HL-60/S4 treated with retinoic acid at 250 ng/mL for 4 days and 3 days (cell line): ENCODE data around the gene CSMD2.

Experiments used
- in situ Hi-C: fragments of 300-500 bp; cut with MboI; formaldehyde crosslinking; loops from 2 replicates; pipeline ENCODE4 v1.7.0; 2022; ENCODE audit warnings: low sequenced_read_pairs

Gene CSMD2

GRCh38 chr1:33825506-33825905 lies 339.5 kb downstream of the CSMD2 start:
- in situ Hi-C loops: no loop called here

- in situ Hi-C loops: no loop called here
Observed at GRCh38 chr1:33824971-33825370, 340.1 kb downstream of the CSMD2 start.

GRCh38 chr1:33824321-33824720 lies 340.7 kb downstream of the CSMD2 start:
- in situ Hi-C loops: no loop called here

GRCh38 chr1:33823830-33824229 lies 341.2 kb downstream of the CSMD2 start:
- in situ Hi-C loops: no loop called here

GRCh38 chr1:33823401-33823800 lies 341.6 kb downstream of the CSMD2 start:
- in situ Hi-C loops: no loop called here

- in situ Hi-C loops: no loop called here
Observed at GRCh38 chr1:33822396-33822795, 342.6 kb downstream of the CSMD2 start.

GRCh38 chr1:33821291-33821690 lies 343.7 kb downstream of the CSMD2 start:
- in situ Hi-C loops: no loop called here

GRCh38 chr1:33820804-33821203 lies 344.2 kb downstream of the CSMD2 start:
- in situ Hi-C loops: no loop called here

GRCh38 chr1:33819913-33820311 lies 345.1 kb downstream of the CSMD2 start:
- in situ Hi-C loops: no loop called here

GRCh38 chr1:33819290-33819912 lies 345.6 kb downstream of the CSMD2 start:
- in situ Hi-C loops: no loop called here

GRCh38 chr1:33818071-33818470 lies 347.0 kb downstream of the CSMD2 start:
- in situ Hi-C loops: no loop called here

- in situ Hi-C loops: no loop called here
Observed at GRCh38 chr1:33815061-33815460, 350.0 kb downstream of the CSMD2 start.

- in situ Hi-C loops: no loop called here
Observed at GRCh38 chr1:33814166-33814565, 350.9 kb downstream of the CSMD2 start.

GRCh38 chr1:33810571-33810970 lies 354.5 kb downstream of the CSMD2 start:
- in situ Hi-C loops: no loop called here

- in situ Hi-C loops: no loop called here
Observed at GRCh38 chr1:33805988-33806387, 359.0 kb downstream of the CSMD2 start.

GRCh38 chr1:33802268-33802667 lies 362.8 kb downstream of the CSMD2 start:
- in situ Hi-C loops: no loop called here

- in situ Hi-C loops: no loop called here
Observed at GRCh38 chr1:33797849-33798248, 367.2 kb downstream of the CSMD2 start.

GRCh38 chr1:33792651-33793050 lies 372.4 kb downstream of the CSMD2 start:
- in situ Hi-C loops: no loop called here

GRCh38 chr1:33792216-33792615 lies 372.8 kb downstream of the CSMD2 start:
- in situ Hi-C loops: no loop called here

- in situ Hi-C loops: no loop called here
Observed at GRCh38 chr1:33791251-33791650, 373.8 kb downstream of the CSMD2 start.

- in situ Hi-C loops: no loop called here
Observed at GRCh38 chr1:33790577-33790976, 374.5 kb downstream of the CSMD2 start.

GRCh38 chr1:33784876-33785275 lies 380.2 kb downstream of the CSMD2 start:
- in situ Hi-C loops: no loop called here

- in situ Hi-C loops: no loop called here
Observed at GRCh38 chr1:33782776-33783175, 382.3 kb downstream of the CSMD2 start.
